Activated CD4-positive, alpha-beta T cell treated with anti-CD3 and anti-CD28 coated beads, Interleukin-2, amount 10 ng/mL, durations not matched to agents 24 days and 14 days (primary cell): ENCODE results near the gene SUPT4H1. TPM values are rescaled to one million over a fixed set of nuclear protein-coding genes. Genes with fewer than 3 reads are reported as not detected.

Source experiments
- DNase-seq: peaks from one replicate; pipeline ENCODE4 v3.0.0; 2022
- H3K27ac Mint-ChIP-seq: one replicate; pipeline ENCODE4 v1.8.0; 2022; ENCODE audit warnings: mild to moderate bottlenecking, mixed read lengths
- H3K27me3 Mint-ChIP-seq: one replicate; pipeline ENCODE4 v1.8.0; 2022; ENCODE audit warnings: mixed read lengths
- H3K36me3 Mint-ChIP-seq: one replicate; pipeline ENCODE4 v1.8.0; 2022; ENCODE audit warnings: low read depth, mild to moderate bottlenecking, mixed read lengths
- H3K4me1 Mint-ChIP-seq: one replicate; pipeline ENCODE4 v1.8.0; 2021; ENCODE audit warnings: mixed read lengths
- H3K4me3 Mint-ChIP-seq: one replicate; pipeline ENCODE4 v1.8.0; 2022; ENCODE audit warnings: mild to moderate bottlenecking, moderate library complexity, mixed read lengths
- H3K9me3 Mint-ChIP-seq: one replicate; pipeline ENCODE4 v1.8.0; 2021; ENCODE audit warnings: mixed read lengths
- intact Hi-C: fragments of 100-400 bp; cut with micrococcal nuclease; formaldehyde crosslinking; loops from one replicate; pipeline ENCODE4 v1.15.1; 2023
- total RNA-seq: library from RNA; stranded (reverse); gene quantifications from 2 replicates; pipeline ENCODE4 v1.2.3, GENCODE V29; 2022

The SUPT4H1 gene
- total RNA-seq, 1 donor from 2014 or later, result 139 TPM

GRCh38 chr17:58330538-58330996 lies 21.4 kb downstream of the SUPT4H1 start:
- Mint-ChIP-seq H3K36me3 (peaks cover 57% of the 10 kb centered on the region), H3K9me3 (peaks cover 4% of the 10 kb centered on the region), H3K27ac (peak overlapping the region; percentile 100), H3K4me1 (peaks cover 49% of the 10 kb centered on the region), H3K27me3 (peaks cover 4% of the 10 kb centered on the region), H3K4me3 (peak overlapping the region; percentile 91)
- DNase-seq, result peak; percentile 79
- intact Hi-C loops, result loop anchor here (10.0 kb wide), 2 partner anchors 824 to 1454 kb away; partner anchors contain the start of genes PRR11 and SKA2

GRCh38 chr17:58329810-58330537 lies 22.0 kb downstream of the SUPT4H1 start:
- H3K4me3 Mint-ChIP-seq, result peak overlapping the region; percentile 91
- peak overlapping the region; percentile 100 for H3K27ac Mint-ChIP-seq
- intact Hi-C loops, result loop anchor here (1.0 to 10.0 kb wide), 7 partner anchors 8 to 1455 kb away; partner anchors contain the start of genes PRR11, SKA2, SRSF1 and SUPT4H1
- peaks cover 49% of the 10 kb centered on the region for H3K4me1 Mint-ChIP-seq
- peaks cover 4% of the 10 kb centered on the region for H3K9me3 Mint-ChIP-seq
- H3K36me3 Mint-ChIP-seq, result peaks cover 57% of the 10 kb centered on the region
- peak; percentile 87 for DNase-seq
- peaks cover 4% of the 10 kb centered on the region for H3K27me3 Mint-ChIP-seq

- Mint-ChIP-seq H3K4me3 (peak overlapping the region; percentile 91), H3K36me3 (peaks cover 52% of the 10 kb centered on the region), H3K4me1 (peaks cover 45% of the 10 kb centered on the region), H3K27me3 (peaks cover 4% of the 10 kb centered on the region), H3K27ac (peak overlapping the region; percentile 96), H3K9me3 (peaks cover 4% of the 10 kb centered on the region)
- intact Hi-C loops, result loop anchor here (1.0 to 2.0 kb wide), 5 partner anchors 9 to 322 kb away; partner anchors contain the start of genes SRSF1 and SUPT4H1
- peak; percentile 95 for DNase-seq
Measured at GRCh38 chr17:58329035-58329809, 22.8 kb downstream of the SUPT4H1 start.

- peak within 1 kb of the TSS; percentile 91 for H3K4me3 Mint-ChIP-seq
- peak; percentile 94 for DNase-seq
- peaks cover 4% of the 10 kb centered on the region for H3K9me3 Mint-ChIP-seq
- intact Hi-C loops, result loop anchor here (1.0 to 2.0 kb wide), 6 partner anchors 10 to 322 kb away; partner anchors contain the start of genes SRSF1 and SUPT4H1
- H3K27me3 Mint-ChIP-seq, result peaks cover 4% of the 10 kb centered on the region
- H3K4me1 Mint-ChIP-seq, result peaks cover 43% of the 10 kb centered on the region
- H3K27ac Mint-ChIP-seq, result peak within 1 kb of the TSS; percentile 96
- peaks cover 52% of the 10 kb centered on the region for H3K36me3 Mint-ChIP-seq
Measured at GRCh38 chr17:58328195-58329034, 23.6 kb downstream of the SUPT4H1 start, which contains the start of gene TSPOAP1. TSS of gene TSPOAP1 (minus strand) at chr17:58328795. CDS start at chr17:58327920, 875 bp downstream.

GRCh38 chr17:58327363-58328194 lies 24.4 kb downstream of the SUPT4H1 start:
- Mint-ChIP-seq H3K4me3 (peak overlapping the region; percentile 91), H3K27ac (peak overlapping the region; percentile 96), H3K9me3 (peaks cover 4% of the 10 kb centered on the region), H3K27me3 (peaks cover 4% of the 10 kb centered on the region), H3K36me3 (peaks cover 52% of the 10 kb centered on the region), H3K4me1 (peaks cover 45% of the 10 kb centered on the region)
- peak; percentile 72 for DNase-seq
- intact Hi-C loops, result loop anchor here (1.0 to 2.0 kb wide), 2 partner anchors 10 to 321 kb away; partner anchors contain the start of gene SRSF1

GRCh38 chr17:58326609-58327362 lies 25.2 kb downstream of the SUPT4H1 start:
- Mint-ChIP-seq H3K27me3 (no peaks in the 10 kb centered on the region), H3K4me1 (peaks cover 41% of the 10 kb centered on the region), H3K36me3 (peaks cover 50% of the 10 kb centered on the region), H3K9me3 (no peaks in the 10 kb centered on the region), H3K27ac (peak overlapping the region; percentile 52), H3K4me3 (peak overlapping the region; percentile 6)
- DNase-seq, result no peak
- intact Hi-C loops, result no loop called here

GRCh38 chr17:58325976-58326468 lies 26.0 kb downstream of the SUPT4H1 start:
- DNase-seq, result no peak
- no peaks in the 10 kb centered on the region for H3K9me3 Mint-ChIP-seq
- peaks cover 46% of the 10 kb centered on the region for H3K36me3 Mint-ChIP-seq
- intact Hi-C loops, result no loop called here
- H3K27ac Mint-ChIP-seq, result peak overlapping the region; percentile 57
- peak overlapping the region; percentile 3 for H3K4me3 Mint-ChIP-seq
- H3K4me1 Mint-ChIP-seq, result peaks cover 42% of the 10 kb centered on the region
- H3K27me3 Mint-ChIP-seq, result no peaks in the 10 kb centered on the region

- no peaks in the 10 kb centered on the region for H3K27me3 Mint-ChIP-seq
- H3K36me3 Mint-ChIP-seq, result peaks cover 43% of the 10 kb centered on the region
- intact Hi-C loops, result no loop called here
- no peaks in the 10 kb centered on the region for H3K9me3 Mint-ChIP-seq
- no peak overlapping the region for H3K4me3 Mint-ChIP-seq
- peak overlapping the region; percentile 63 for H3K27ac Mint-ChIP-seq
- H3K4me1 Mint-ChIP-seq, result peaks cover 39% of the 10 kb centered on the region
- peak; percentile 73 for DNase-seq
Measured at GRCh38 chr17:58325289-58325726, 26.7 kb downstream of the SUPT4H1 start.

- Mint-ChIP-seq H3K27me3 (no peaks in the 10 kb centered on the region), H3K36me3 (peaks cover 40% of the 10 kb centered on the region), H3K4me3 (no peak overlapping the region), H3K4me1 (peaks cover 39% of the 10 kb centered on the region), H3K27ac (peak overlapping the region; percentile 63), H3K9me3 (no peaks in the 10 kb centered on the region)
- intact Hi-C loops, result no loop called here
- DNase-seq, result no peak
Measured at GRCh38 chr17:58324409-58325288, 27.4 kb downstream of the SUPT4H1 start.

- H3K9me3 Mint-ChIP-seq, result no peaks in the 10 kb centered on the region
- intact Hi-C loops, result no loop called here
- H3K4me3 Mint-ChIP-seq, result no peak overlapping the region
- peaks cover 36% of the 10 kb centered on the region for H3K4me1 Mint-ChIP-seq
- no peaks in the 10 kb centered on the region for H3K27me3 Mint-ChIP-seq
- peak overlapping the region; percentile 34 for H3K27ac Mint-ChIP-seq
- no peak for DNase-seq
- peaks cover 34% of the 10 kb centered on the region for H3K36me3 Mint-ChIP-seq
Measured at GRCh38 chr17:58324056-58324408, 28.0 kb downstream of the SUPT4H1 start.

GRCh38 chr17:58323366-58324055 lies 28.5 kb downstream of the SUPT4H1 start:
- peaks cover 30% of the 10 kb centered on the region for H3K4me1 Mint-ChIP-seq
- no peak overlapping the region for H3K4me3 Mint-ChIP-seq
- no peak for DNase-seq
- no peaks in the 10 kb centered on the region for H3K27me3 Mint-ChIP-seq
- no peaks in the 10 kb centered on the region for H3K9me3 Mint-ChIP-seq
- H3K36me3 Mint-ChIP-seq, result peaks cover 30% of the 10 kb centered on the region
- intact Hi-C loops, result no loop called here
- H3K27ac Mint-ChIP-seq, result peak overlapping the region; percentile 34
